H1 (cell line): Measurements from ENCODE around the gene B4GAT1. TPM values are rescaled to one million over a fixed set of nuclear protein-coding genes. Genes with fewer than 3 reads are reported as not detected.

Experiments
- CTCF ChIA-PET: fragments of 300-600 bp; sonication (Branson Sonifier 250); formaldehyde crosslinking; loops from one replicate; lab custom pipeline; 2021; ENCODE audit not compliant: partially characterized antibody; lab: Charles Lee
- POLR2A ChIA-PET: fragments of 300-600 bp; sonication (Branson Sonifier 250); formaldehyde crosslinking; loops from one replicate; lab custom pipeline; 2021; ENCODE audit warnings: inconsistent platforms; ENCODE audit not compliant: partially characterized antibody; lab: Charles Lee
- DNase-seq, 2 experiments: peaks; one replicate each; pipeline versions ENCODE4 v3.0.0 to v3.0.0-alpha.2; 2010 to 2022; ENCODE audit warnings: low spot score in 2 of 2, low read depth in 1 of 2, mixed read lengths in 1 of 2
- FAIRE-seq: peaks from 2 replicates; lab custom pipeline; 2011; peaks lifted over from hg19 to GRCh38; lab: Jason Lieb, UNC
- H2AFZ ChIP-seq: 2 replicates; pipeline ENCODE4 v1.8.1; 2012; ENCODE audit warnings: low read length, inconsistent platforms
- H2AK5ac ChIP-seq: 2 replicates; pipeline ENCODE4 v1.6.1; 2013; ENCODE audit warnings: low read depth, low read length
- H2BK120ac ChIP-seq: replicated peaks from 2 replicates; pipeline ENCODE3; 2013; ENCODE audit warnings: low read depth, low read length, inconsistent platforms
- H2BK12ac ChIP-seq: 2 replicates; pipeline ENCODE4 v1.6.1; 2013; ENCODE audit warnings: low read depth, low read length
- H2BK15ac ChIP-seq: 2 replicates; pipeline ENCODE4 v1.6.1; 2013; ENCODE audit warnings: low read length
- H2BK20ac ChIP-seq: 2 replicates; pipeline ENCODE4 v1.6.1; 2013; ENCODE audit warnings: low read length
- H2BK5ac ChIP-seq: 2 replicates; pipeline ENCODE4 v1.6.1; 2013; ENCODE audit warnings: low read depth, low read length
- H3K14ac ChIP-seq: 2 replicates; pipeline ENCODE4 v1.6.1; 2013; ENCODE audit warnings: inconsistent platforms; ENCODE audit not compliant: insufficient read length
- H3K18ac ChIP-seq: 2 replicates; pipeline ENCODE4 v1.6.1; 2013; ENCODE audit warnings: low read length; ENCODE audit errors: extremely low read depth
- H3K23ac ChIP-seq: 2 replicates; pipeline ENCODE4 v1.6.1; 2013; ENCODE audit warnings: inconsistent platforms; ENCODE audit not compliant: insufficient read length
- H3K23me2 ChIP-seq: 2 replicates; pipeline ENCODE4 v1.6.1; 2013; ENCODE audit warnings: low read depth, low read length
- H3K27ac ChIP-seq: 2 replicates; pipeline ENCODE4 v1.6.1; 2011; ENCODE audit warnings: low read depth, low read length, inconsistent platforms
- H3K27me3 ChIP-seq, 4 experiments: replicated peaks in 1 of 4; 1 replicate in 1 of 4; 2 replicates in 3 of 4; pipeline versions ENCODE4 v1.6.1 to v1.8.1; 2011 to 2013; ENCODE audit warnings: low read length in 3 of 4, mild to moderate bottlenecking in 3 of 4, inconsistent platforms in 2 of 4, mixed read lengths in 2 of 4, moderate library complexity in 1 of 4; ENCODE audit not compliant: control insufficient read depth in 3 of 4, insufficient read depth in 3 of 4; ENCODE audit errors: extremely low read depth in 1 of 4
- H3K36me3 ChIP-seq, 4 experiments: 2 replicates each; pipeline versions ENCODE4 v1.6.1 to v1.8.1; 2011 to 2013; ENCODE audit warnings: mild to moderate bottlenecking in 4 of 4, low read length in 3 of 4, moderate library complexity in 2 of 4, control low read depth in 1 of 4, inconsistent platforms in 1 of 4; ENCODE audit not compliant: insufficient read depth in 4 of 4, control insufficient read depth in 2 of 4
- H3K4ac ChIP-seq: replicated peaks from 2 replicates; pipeline ENCODE3; 2013; ENCODE audit warnings: low read length, low read depth, mixed read lengths, inconsistent platforms; ENCODE audit not compliant: insufficient read length
- H3K4me1 ChIP-seq, 4 experiments: replicated peaks in 1 of 4; 1 replicate in 1 of 4; 2 replicates in 3 of 4; pipeline versions ENCODE4 v1.6.1 to v1.8.1; 2011 to 2013; ENCODE audit warnings: low read length in 3 of 4, inconsistent platforms in 2 of 4, mixed read lengths in 1 of 4; ENCODE audit not compliant: insufficient read depth in 4 of 4, control insufficient read depth in 3 of 4
- H3K4me2 ChIP-seq, 2 experiments: 2 replicates each; pipeline versions ENCODE4 v1.6.1 to v1.8.1; 2011 to 2013; ENCODE audit warnings: low read depth in 2 of 2, low read length in 2 of 2, control low read depth in 1 of 2, inconsistent platforms in 1 of 2, mild to moderate bottlenecking in 1 of 2; ENCODE audit not compliant: insufficient read depth in 1 of 2
- H3K4me3 ChIP-seq, 4 experiments: fragments of 200-600, 300-600 bp in 1 of 4; sonication (generic), shearing (Covaris generic), sonication (Bioruptor Twin) in 1 of 4; 2 replicates each; pipeline versions ENCODE4 v1.5.1 to v1.8.1; 2011 to 2016; ENCODE audit warnings: low read length in 4 of 4, low read depth in 3 of 4, control low read depth in 2 of 4, inconsistent platforms in 2 of 4, mild to moderate bottlenecking in 2 of 4, mixed read lengths in 1 of 4, moderate library complexity in 1 of 4; ENCODE audit not compliant: insufficient read depth in 2 of 4; ENCODE audit errors: extremely low read depth in 1 of 4
- H3K56ac ChIP-seq: replicated peaks from 2 replicates; pipeline ENCODE3; 2013; ENCODE audit warnings: low read depth, mild to moderate bottlenecking, mixed read lengths, low read length, inconsistent platforms; ENCODE audit not compliant: insufficient read length
- H3K79me1 ChIP-seq: 2 replicates; pipeline ENCODE4 v1.6.1; 2013; ENCODE audit warnings: low read depth, low read length, control low read depth
- H3K79me2 ChIP-seq, 2 experiments: 2 replicates each; pipeline versions ENCODE4 v1.6.1 to v1.8.1; 2012 to 2013; ENCODE audit warnings: low read length in 2 of 2, mild to moderate bottlenecking in 2 of 2, inconsistent platforms in 1 of 2; ENCODE audit not compliant: insufficient read depth in 2 of 2, control insufficient read depth in 1 of 2
- H3K9ac ChIP-seq, 4 experiments: replicated peaks in 1 of 4; 1 replicate in 1 of 4; 2 replicates in 3 of 4; pipeline versions ENCODE4 v1.6.1 to v1.8.1; 2011 to 2013; ENCODE audit warnings: low read depth in 3 of 4, low read length in 3 of 4, control low read depth in 2 of 4, mild to moderate bottlenecking in 2 of 4, moderate library complexity in 2 of 4, inconsistent platforms in 1 of 4; ENCODE audit errors: extremely low read depth in 1 of 4
- H3K9me3 ChIP-seq, 2 experiments: 2 replicates each; pipeline versions ENCODE4 v1.6.1 to v1.8.1; 2012 to 2013; ENCODE audit warnings: mild to moderate bottlenecking in 2 of 2, moderate library complexity in 2 of 2, control low read depth in 1 of 2, inconsistent platforms in 1 of 2, low read depth in 1 of 2, low read length in 1 of 2, mixed read lengths in 1 of 2; ENCODE audit not compliant: insufficient read depth in 2 of 2
- H4K20me1 ChIP-seq, 2 experiments: replicated peaks in 1 of 2; 2 replicates each; pipeline versions ENCODE3 to v1.8.1; 2011 to 2013; ENCODE audit warnings: inconsistent platforms in 2 of 2, low read length in 2 of 2, mild to moderate bottlenecking in 1 of 2; ENCODE audit not compliant: insufficient read depth in 2 of 2, control insufficient read depth in 1 of 2
- H4K5ac ChIP-seq: 2 replicates; pipeline ENCODE4 v1.6.1; 2013; ENCODE audit warnings: low read length, low read depth, mixed read lengths, inconsistent platforms; ENCODE audit not compliant: insufficient read length
- H4K8ac ChIP-seq: 2 replicates; pipeline ENCODE4 v1.8.0; 2013; ENCODE audit warnings: mild to moderate bottlenecking, moderate library complexity, low read length, inconsistent platforms; ENCODE audit not compliant: insufficient read depth; ENCODE audit errors: extremely low read depth
- H4K91ac ChIP-seq: replicated peaks from 2 replicates; pipeline ENCODE3; 2013; ENCODE audit warnings: low read length, mixed read lengths, inconsistent platforms; ENCODE audit not compliant: insufficient read length
- E2F6 ChIP-seq: IDR thresholded peaks from 2 replicates; pipeline ENCODE4 v1.6.1; 2012; ENCODE audit warnings: inconsistent platforms
- MAX ChIP-seq: IDR thresholded peaks from 2 replicates; pipeline ENCODE4 v1.6.1; 2012; ENCODE audit warnings: inconsistent platforms
- SRF ChIP-seq: IDR thresholded peaks from 2 replicates; pipeline ENCODE4 v1.6.1; 2011; ENCODE audit warnings: mild to moderate bottlenecking, low read depth, low read length, moderate library complexity
- WGBS, 2 experiments: shearing (Covaris generic) in 1 of 2; methylation state at CpG; one replicate each; pipeline versions ENCODE4 v1.1.6 to v1.1.7; 2013 to 2015; ENCODE audit warnings: low lambda C conversion rate in 2 of 2, mixed read lengths in 2 of 2, inconsistent platforms in 1 of 2, low coverage in 1 of 2, missing lambda C conversion rate in 1 of 2; ENCODE audit not compliant: insufficient replicate concordance in 2 of 2, insufficient coverage in 1 of 2, insufficient read length in 1 of 2; ENCODE audit errors: extremely low coverage in 1 of 2, missing lambda C conversion rate in 1 of 2; 5-methylcytosine and 5-hydroxymethylcytosine counted together
- polyA plus RNA-seq, 7 experiments: library from polyadenylated mRNA; depleted of rRNA in 3 of 7; stranded (reverse) in 5 of 7; unstranded in 2 of 7; fragments of >200 nt in 5 of 7; fragments of 200-250 nt in 2 of 7; gene quantifications; 1 replicate in 5 of 7; 2 replicates in 1 of 7; 4 replicates in 1 of 7; pipeline versions ENCODE4 v1.2.1 to v1.2.3, GENCODE V29; 2011 to 2013; ENCODE audit warnings: missing spikeins in 2 of 7, mixed read lengths in 2 of 7
- total RNA-seq: library from RNA; stranded (reverse); fragmentation: NEBNext Ultra II Directional; extraction: Animal tissue kit (Norgen Biotek cat#: 25700); gene quantifications from 2 replicates; pipeline ENCODE4 v1.2.1, GENCODE V29; 2021

B4GAT1 gene
- total and polyA plus RNA-seq, 2 of the 8 experiments (the other 6 are each of a cell fraction or from before 2014, with no cell fraction given) = 22.2 to 27.8 TPM

GRCh38 chr11:66335531-66336233, 11.7 kb downstream of the B4GAT1 start:
- no peaks in the 10 kb centered on the region for H3K9me3 ChIP-seq
- DNase-seq = peak in 1 of 2 experiments; percentile 77

More at GRCh38 chr11:66335531-66336233, 11.7 kb downstream of the B4GAT1 start:
- TF ChIP-seq E2F6 = peak; percentile 82
- TF ChIP-seq SRF = no peak
- peak; percentile 82 for TF ChIP-seq MAX
- Histone ChIP-seq H3K23ac (no peak overlapping the region), H2BK5ac (peak overlapping the region; percentile 85; the same call in 1 of the 2 replicates), H3K14ac (no peak overlapping the region), H4K5ac (no peak overlapping the region), H3K36me3 (peaks cover 0 to 3% (median 0%) of the 10 kb centered on the region in 4 experiments; a peak in 4 of 8 replicates), H3K18ac (peak overlapping the region; percentile 78), H2BK120ac (no peak overlapping the region), H4K91ac (peak overlapping the region; percentile 20), H2AFZ (peak overlapping the region; percentile 27; the same call in 1 of the 2 replicates), H3K79me1 (no peaks in the 10 kb centered on the region), H3K4me2 (peak overlapping the region; percentile 68 to 81), H3K27me3 (no peaks in the 10 kb centered on the region; a peak in 2 of 7 replicates), H3K56ac (no peak overlapping the region), H2AK5ac (peak overlapping the region; percentile 93; the same call in 1 of the 2 replicates), H3K4ac (no peak overlapping the region), H3K4me3 (peak overlapping the region; percentile 1 to 62 (median 48); a peak in 7 of 8 replicates), H2BK15ac (peak overlapping the region; percentile 98; the same call in 1 of the 2 replicates), H3K79me2 (no peaks in the 10 kb centered on the region), H3K9ac (peak overlapping the region in 1 of 4 experiments; percentile 29; a peak in 1 of 7 replicates), H3K27ac (no peak overlapping the region), H4K20me1 (no peaks in the 10 kb centered on the region), H2BK12ac (peak overlapping the region; percentile 75; the same call in 1 of the 2 replicates), H4K8ac (peak overlapping the region; percentile 79; the same call in 1 of the 2 replicates), H3K4me1 (peaks cover 0 to 20% (median 14%) of the 10 kb centered on the region in 4 experiments; a peak in 6 of 7 replicates), H3K23me2 (no peaks in the 10 kb centered on the region; the same call in 1 of the 2 replicates), H2BK20ac (peak overlapping the region; percentile 48; the same call in 1 of the 2 replicates)
- CTCF ChIA-PET = interaction anchor here (0.8 to 8.7 kb wide), 20 partner anchors 9 to 143 kb away, joined by 3 to 242 read pairs (median 8); partner anchors contain the start of genes BRMS1, CD248 and YIF1A
- FAIRE-seq = no peak
- POLR2A ChIA-PET = interaction anchor here (0.6 to 8.5 kb wide), 15 partner anchors 9 to 68 kb away, joined by 3 to 61 read pairs (median 5); partner anchors contain the start of genes B4GAT1, BRMS1 and CD248
- WGBS, 2 experiments = 36% methylated on average over 30 of the region's 35 CpGs; no CpG with 5 or more reads in 1 of the 2 experiments
